NCI-H1092 (cell line): ENCODE data around the gene LGALSL.

Experiments
- DNase-seq: peaks from one replicate; lab custom pipeline; 2025; lab: John Stamatoyannopoulos, UW

The LGALSL gene

GRCh38 chr2:64498438-64498837, 44.5 kb downstream of the LGALSL start:
- DNase-seq = no peak

- DNase-seq = no peak
These were observed 46.6 kb downstream of the LGALSL start for GRCh38 chr2:64500549-64500948.

- no peak for DNase-seq
These were observed 48.0 kb downstream of the LGALSL start for GRCh38 chr2:64501946-64502345.

GRCh38 chr2:64502860-64503259, 48.9 kb downstream of the LGALSL start:
- no peak for DNase-seq

- DNase-seq = no peak
These were observed 51.1 kb downstream of the LGALSL start for GRCh38 chr2:64504774-64505720.

- no peak for DNase-seq
These were observed 52.7 kb downstream of the LGALSL start for GRCh38 chr2:64506686-64507085.
